NCI-H526 (cell line): Measurements from ENCODE around the gene CRTC3.
"Not testable (repeated sequence)": the region's sequence is repeated elsewhere in the genome, so short reads cannot be mapped to it uniquely, and the experiment has no call there.

ENCODE experiments used
- DNase-seq, 2 experiments: peaks; one replicate each; lab custom pipeline; 2025; lab: John Stamatoyannopoulos, UW

The CRTC3 gene

GRCh38 chr15:90523373-90523772, 6.3 kb upstream of the CRTC3 start:
- DNase-seq, result no peak

GRCh38 chr15:90524018-90524803, 5.5 kb upstream of the CRTC3 start:
- DNase-seq, result not testable (repeated sequence)

GRCh38 chr15:90529011-90529370, 732 bp upstream of the CRTC3 start:
- peak; percentile 6 to 56 for DNase-seq

GRCh38 chr15:90530250-90531051, 728 bp downstream of the CRTC3 start:
- DNase-seq, result peak; percentile 47 to 67

GRCh38 chr15:90531147-90531546, 1.4 kb downstream of the CRTC3 start:
- DNase-seq, result peak in 1 of 2 experiments; percentile 17

- DNase-seq, result no peak
These were observed 5.5 kb downstream of the CRTC3 start for GRCh38 chr15:90535254-90535653.

GRCh38 chr15:90539789-90540188, 10.1 kb downstream of the CRTC3 start:
- no peak for DNase-seq

- no peak for DNase-seq
These were observed 11.0 kb downstream of the CRTC3 start for GRCh38 chr15:90540768-90541167.

- no peak for DNase-seq
These were observed 15.4 kb downstream of the CRTC3 start for GRCh38 chr15:90545095-90545494.

- DNase-seq, result no peak
These were observed 17.8 kb downstream of the CRTC3 start for GRCh38 chr15:90547540-90547939.

GRCh38 chr15:90550919-90551318, 21.2 kb downstream of the CRTC3 start:
- no peak for DNase-seq

GRCh38 chr15:90552162-90552928, 22.6 kb downstream of the CRTC3 start:
- no peak for DNase-seq

- no peak for DNase-seq
These were observed 23.1 kb downstream of the CRTC3 start for GRCh38 chr15:90552929-90553211.

- no peak for DNase-seq
These were observed 23.6 kb downstream of the CRTC3 start for GRCh38 chr15:90553248-90553745.

- no peak for DNase-seq
These were observed 27.7 kb downstream of the CRTC3 start for GRCh38 chr15:90557186-90558084.

GRCh38 chr15:90558171-90558573, 28.4 kb downstream of the CRTC3 start:
- DNase-seq, result peak in 1 of 2 experiments; percentile 16

- no peak for DNase-seq
These were observed 29.4 kb downstream of the CRTC3 start for GRCh38 chr15:90559119-90559518.

- DNase-seq, result no peak
These were observed 30.6 kb downstream of the CRTC3 start for GRCh38 chr15:90560229-90560776.

GRCh38 chr15:90561344-90562244, 31.9 kb downstream of the CRTC3 start:
- no peak for DNase-seq

- no peak for DNase-seq
These were observed 32.9 kb downstream of the CRTC3 start for GRCh38 chr15:90562669-90563068.
